Right ventricle myocardium superior (tissue), 1 donor: ENCODE measurements around the gene RNF20. TPM values are rescaled to one million over a fixed set of nuclear protein-coding genes. Genes with fewer than 3 reads are reported as not detected.
A peak's percentile ranks its signal among the peaks of the same experiment; 100 is the strongest.
"Not testable (repeated sequence)": the region's sequence is repeated elsewhere in the genome, so short reads cannot be mapped to it uniquely, and the experiment has no call there.

ENCODE experiments used
- ATAC-seq: fragments of 200-7000 bp; cut with Tn5 transposase; one replicate; pipeline ENCODE4 v1.9.1; 2020; ENCODE audit warnings: mild to moderate bottlenecking; ENCODE audit not compliant: poor library complexity
- DNase-seq: peaks from one replicate; pipeline ENCODE4 v3.0.0-alpha.2; 2020
- intact Hi-C: fragments of 100-400 bp; cut with DNase I; formaldehyde crosslinking; loops from one replicate; pipeline ENCODE4 v1.11.2; 2022
- total RNA-seq: library from RNA; stranded (reverse); fragmentation: NEBNext Ultra II Directional; extraction: Animal tissue kit (Norgen Biotek cat#: 25700); gene quantifications from one replicate; pipeline ENCODE4 v1.2.1, GENCODE V29; 2021
- donor health status: DM: no; HTN: yes; CAD: no; lungs with severe emphysema.

Gene RNF20
- total RNA-seq, 1 donor from 2014 or later = 40.9 TPM

GRCh38 chr9:101579711-101580545 lies 46.3 kb downstream of the RNF20 start:
- ATAC-seq (no peak), DNase-seq (peak; percentile 42)
- intact Hi-C loops = no loop called here

- ATAC-seq (no peak), DNase-seq (no peak)
- intact Hi-C loops = no loop called here
Measured at GRCh38 chr9:101582553-101582952, 48.9 kb downstream of the RNF20 start.

GRCh38 chr9:101585740-101586139 lies 52.1 kb downstream of the RNF20 start:
- DNase-seq (no peak), ATAC-seq (peak; percentile 52)
- intact Hi-C loops = no loop called here

- DNase-seq (no peak), ATAC-seq (no peak)
- intact Hi-C loops = no loop called here
Measured at GRCh38 chr9:101586651-101587050, 53.0 kb downstream of the RNF20 start.

GRCh38 chr9:101587332-101588043 lies 53.8 kb downstream of the RNF20 start:
- no peak for ATAC-seq
- no peak for DNase-seq
- intact Hi-C loops = no loop called here

- DNase-seq, ATAC-seq, intact Hi-C loops: not testable (repeated sequence)
Measured at GRCh38 chr9:101590074-101590473, 56.4 kb downstream of the RNF20 start.

GRCh38 chr9:101590901-101591300 lies 57.2 kb downstream of the RNF20 start:
- intact Hi-C loops = no loop called here
- DNase-seq = no peak
- no peak for ATAC-seq

GRCh38 chr9:101591787-101592446 lies 58.3 kb downstream of the RNF20 start:
- ATAC-seq (no peak), DNase-seq (no peak)
- intact Hi-C loops = no loop called here

GRCh38 chr9:101592788-101593187 lies 59.1 kb downstream of the RNF20 start:
- intact Hi-C loops = no loop called here
- no peak for ATAC-seq

GRCh38 chr9:101593345-101593744 lies 59.7 kb downstream of the RNF20 start:
- ATAC-seq (no peak), DNase-seq (no peak)
- intact Hi-C loops = no loop called here

More at GRCh38 chr9:101592788-101593187, 59.1 kb downstream of the RNF20 start:
- DNase-seq = no peak

- intact Hi-C loops = no loop called here
- DNase-seq (no peak), ATAC-seq (no peak)
Measured at GRCh38 chr9:101594796-101595195, 61.1 kb downstream of the RNF20 start, which contains the start of gene PPP3R2. PPP3R2 (minus strand) TSS chr9:101594969; CDS start chr9:101594921, 48 bp downstream.

- DNase-seq = no peak
- ATAC-seq = peak; percentile 68
- intact Hi-C loops = no loop called here
Measured at GRCh38 chr9:101601904-101602765, 68.5 kb downstream of the RNF20 start.

- DNase-seq (no peak), ATAC-seq (no peak)
- intact Hi-C loops = no loop called here
Measured at GRCh38 chr9:101604296-101604695, 70.6 kb downstream of the RNF20 start.

GRCh38 chr9:101605547-101605946 lies 71.9 kb downstream of the RNF20 start:
- intact Hi-C loops = no loop called here
- ATAC-seq (no peak), DNase-seq (no peak)

Other genes starting within 250 kb of the RNF20 start
- gene BAAT, start 148.8 kb upstream of the RNF20 start, total RNA-seq = 0.08 TPM
- gene MRPL50, start 135.2 kb upstream of the RNF20 start, total RNA-seq = 16.5 TPM
- gene ZNF189, start 135.0 kb upstream of the RNF20 start, total RNA-seq = 14.6 TPM
- gene ALDOB, start 98.1 kb upstream of the RNF20 start, total RNA-seq = 0.56 TPM
- gene PPP3R2, start 61.1 kb downstream of the RNF20 start, total RNA-seq = not detected
- gene GRIN3A, start 204.8 kb downstream of the RNF20 start, total RNA-seq = 0.81 TPM